HG03469 (cell line): ENCODE data around the gene HSD3B7.
"Not testable (repeated sequence)": the region's sequence is repeated elsewhere in the genome, so short reads cannot be mapped to it uniquely, and the experiment has no call there.

Source experiments
- ATAC-seq: cut with Tn5 transposase; IDR thresholded peaks from one replicate; pipeline ENCODE4 v1.9.1; 2021; ENCODE audit warnings: mild to moderate bottlenecking, moderate library complexity, moderate number of reproducible peaks; ENCODE audit not compliant: unreplicated experiment

The HSD3B7 gene

GRCh38 chr16:30984669-30985400, at the start of gene HSD3B7:
HSD3B7 (plus strand) TSS chr16:30985207; CDS start chr16:30985659, 452 bp downstream.
- ATAC-seq: no peak

GRCh38 chr16:30937692-30938091, 47.3 kb upstream of the HSD3B7 start:
- ATAC-seq: no peak

GRCh38 chr16:30939571-30939970, 45.4 kb upstream of the HSD3B7 start:
- ATAC-seq: not testable (repeated sequence)

GRCh38 chr16:30941600-30942425, 43.2 kb upstream of the HSD3B7 start:
- no peak for ATAC-seq

GRCh38 chr16:30942426-30942806, 42.6 kb upstream of the HSD3B7 start:
- ATAC-seq: no peak

GRCh38 chr16:30944352-30944751, 40.7 kb upstream of the HSD3B7 start:
- ATAC-seq: no peak

GRCh38 chr16:30946671-30947540, 38.1 kb upstream of the HSD3B7 start:
- ATAC-seq: no peak

GRCh38 chr16:30947541-30947858, 37.5 kb upstream of the HSD3B7 start:
- no peak for ATAC-seq

- ATAC-seq: no peak
Measured at GRCh38 chr16:30947859-30948666, 36.9 kb upstream of the HSD3B7 start.

- ATAC-seq: no peak
Measured at GRCh38 chr16:30948667-30949649, 36.0 kb upstream of the HSD3B7 start, which contains the start of gene ORAI3. ORAI3 (plus strand) TSS chr16:30949068; CDS start chr16:30949290, 222 bp downstream.

GRCh38 chr16:30949650-30950515, 35.1 kb upstream of the HSD3B7 start:
- ATAC-seq: peak; percentile 37

- ATAC-seq: no peak
Measured at GRCh38 chr16:30950516-30951065, 34.4 kb upstream of the HSD3B7 start.

GRCh38 chr16:30951193-30951592, 33.8 kb upstream of the HSD3B7 start:
- ATAC-seq: no peak

- ATAC-seq: no peak
Measured at GRCh38 chr16:30951750-30952149, 33.3 kb upstream of the HSD3B7 start.

GRCh38 chr16:30953111-30953510, 31.9 kb upstream of the HSD3B7 start:
- ATAC-seq: no peak

GRCh38 chr16:30953511-30954124, 31.4 kb upstream of the HSD3B7 start:
- ATAC-seq: no peak

- ATAC-seq: no peak
Measured at GRCh38 chr16:30954993-30955392, 30.0 kb upstream of the HSD3B7 start.
